Memory B cell (primary cell): Measurements from ENCODE around the gene RNFT2.
A peak's percentile ranks its signal among the peaks of the same experiment; 100 is the strongest.
"Not testable (repeated sequence)": the region's sequence is repeated elsewhere in the genome, so short reads cannot be mapped to it uniquely, and the experiment has no call there.

Experiments
- ATAC-seq: fragments of 150-1000 bp; cut with Tn5 transposase; 2 replicates; pipeline ENCODE4 v1.10.0; 2021; ENCODE audit warnings: low read depth, mild to moderate bottlenecking, moderate library complexity
- DNase-seq, 2 donors: peaks; one replicate each; pipeline ENCODE4 v3.0.0; 2022; ENCODE audit warnings: low spot score in 2 of 2
- H3K27ac Mint-ChIP-seq: one replicate; pipeline ENCODE4 v1.8.0; 2022; ENCODE audit warnings: mild to moderate bottlenecking, moderate library complexity, mixed read lengths
- H3K27me3 Mint-ChIP-seq: one replicate; pipeline ENCODE4 v1.8.0; 2022; ENCODE audit warnings: mixed read lengths
- H3K36me3 Mint-ChIP-seq: one replicate; pipeline ENCODE4 v1.8.0; 2022; ENCODE audit warnings: mild to moderate bottlenecking, mixed read lengths
- H3K4me1 Mint-ChIP-seq: one replicate; pipeline ENCODE4 v1.8.0; 2022; ENCODE audit warnings: mixed read lengths
- H3K4me3 Mint-ChIP-seq: one replicate; pipeline ENCODE4 v1.8.0; 2022; ENCODE audit warnings: mild to moderate bottlenecking, moderate library complexity, mixed read lengths
- H3K9me3 Mint-ChIP-seq: one replicate; pipeline ENCODE4 v1.8.0; 2022; ENCODE audit warnings: mixed read lengths

The RNFT2 gene

DNA sequence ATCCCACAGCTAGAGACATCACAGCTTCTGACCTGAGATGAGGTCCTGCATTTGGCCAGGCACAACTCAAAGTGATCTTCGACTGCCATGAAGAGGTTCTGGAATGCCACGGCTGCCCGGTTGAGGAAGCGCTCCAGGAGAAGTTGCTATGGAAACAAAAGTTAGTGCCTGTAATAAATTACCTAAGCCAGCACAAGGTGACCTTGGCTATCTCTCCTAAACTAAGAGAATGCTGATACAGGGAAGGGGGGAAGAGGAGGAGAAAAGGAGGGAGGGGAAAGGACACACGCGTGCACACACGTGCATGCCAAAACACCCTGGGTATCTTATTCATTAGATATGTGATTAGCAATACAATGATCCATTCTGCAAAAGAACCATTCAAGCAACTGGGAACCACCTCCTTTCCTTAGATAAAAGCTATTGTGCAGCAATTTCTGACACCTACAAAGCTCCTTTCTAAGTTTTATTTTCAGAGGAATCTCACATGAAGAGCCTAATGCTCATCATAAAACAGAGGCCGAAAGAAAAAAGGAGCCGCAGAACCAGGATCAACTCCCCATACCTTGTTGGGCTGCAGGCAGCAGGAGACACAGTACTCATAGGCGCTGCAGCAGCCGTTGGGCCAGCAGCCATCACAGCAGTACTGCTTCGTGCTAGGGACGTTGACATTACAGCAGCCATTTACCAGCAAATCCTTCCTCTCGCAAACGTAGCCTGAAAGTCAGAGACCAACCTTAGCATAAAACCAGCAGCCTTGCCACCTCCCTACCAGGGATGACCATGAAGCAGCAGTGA is 18.2 kb upstream of the RNFT2 start:
- H3K4me3 Mint-ChIP-seq, result no peak overlapping the region
- ATAC-seq (no peak), DNase-seq (no peak)
- no peaks in the 10 kb centered on the region for H3K9me3 Mint-ChIP-seq
- no peak overlapping the region for H3K27ac Mint-ChIP-seq
- peaks cover 36% of the 10 kb centered on the region for H3K36me3 Mint-ChIP-seq
- H3K4me1 Mint-ChIP-seq, result peaks cover 13% of the 10 kb centered on the region
- H3K27me3 Mint-ChIP-seq, result no peaks in the 10 kb centered on the region

DNA sequence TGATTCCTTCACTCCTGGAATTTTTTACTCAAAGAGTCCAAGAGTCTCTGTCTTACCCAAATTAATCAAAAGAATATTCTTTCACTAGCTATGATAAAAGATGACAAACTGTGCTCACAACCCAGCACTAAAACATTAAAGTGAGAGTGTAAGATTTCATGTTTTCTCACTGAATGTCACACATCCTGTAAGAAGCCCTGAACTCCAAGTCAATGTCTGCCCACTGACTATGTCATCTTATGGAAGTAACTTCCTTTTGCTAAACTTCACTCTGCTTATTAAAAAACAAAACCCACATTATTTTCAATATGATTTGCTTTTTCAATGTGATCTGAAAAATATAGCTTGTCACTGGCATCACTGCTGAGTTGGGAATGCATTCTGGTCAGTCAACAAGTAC is 15.9 kb upstream of the RNFT2 start:
- H3K27ac Mint-ChIP-seq, result peak overlapping the region; percentile 73
- H3K27me3 Mint-ChIP-seq, result no peaks in the 10 kb centered on the region
- DNase-seq (no peak), ATAC-seq (no peak)
- no peaks in the 10 kb centered on the region for H3K9me3 Mint-ChIP-seq
- no peak overlapping the region for H3K4me3 Mint-ChIP-seq
- H3K36me3 Mint-ChIP-seq, result peaks cover 24% of the 10 kb centered on the region
- H3K4me1 Mint-ChIP-seq, result peaks cover 15% of the 10 kb centered on the region

DNA sequence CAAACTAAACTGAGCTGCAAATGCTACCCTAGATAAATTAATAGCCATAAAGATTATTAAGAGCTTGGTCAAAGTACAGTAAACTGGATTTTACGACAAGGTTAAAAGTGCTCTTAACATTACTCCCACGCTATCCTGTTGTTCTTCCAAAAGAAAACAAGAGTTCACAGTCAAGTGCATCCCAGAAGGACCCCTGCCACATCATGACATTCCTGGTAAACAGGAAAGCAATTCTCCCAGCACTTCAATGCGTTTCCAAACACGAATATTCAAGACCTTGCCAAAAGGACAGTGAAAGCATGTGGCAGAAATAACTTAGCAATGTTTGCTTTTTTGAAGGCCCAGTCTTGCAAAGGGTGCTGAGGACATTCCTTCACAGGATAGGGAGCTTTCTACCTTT is 11.4 kb upstream of the RNFT2 start:
- Mint-ChIP-seq H3K4me3 (no peak overlapping the region), H3K4me1 (peaks cover 17% of the 10 kb centered on the region), H3K9me3 (no peaks in the 10 kb centered on the region), H3K27me3 (no peaks in the 10 kb centered on the region), H3K36me3 (peaks cover 12% of the 10 kb centered on the region), H3K27ac (no peak overlapping the region)
- DNase-seq (no peak), ATAC-seq (no peak)

DNA sequence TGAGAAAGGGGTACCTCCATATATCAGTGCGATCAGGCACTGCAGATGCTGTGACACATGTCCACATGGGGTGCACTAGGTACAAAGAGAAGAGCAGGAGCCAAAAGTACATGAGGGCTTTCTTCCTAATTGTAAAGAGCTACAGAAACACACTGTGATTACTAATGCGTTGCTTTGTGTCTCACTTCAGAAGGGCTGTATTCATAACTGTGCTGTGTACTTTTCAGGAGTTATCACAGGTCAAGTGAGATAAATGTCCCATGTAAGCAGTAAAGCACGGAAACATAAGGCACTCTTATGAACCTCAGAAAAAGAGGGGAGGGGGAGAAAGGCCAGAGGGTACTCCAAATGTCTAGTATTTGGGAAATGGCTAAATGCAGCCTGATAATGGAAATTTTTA is 10.9 kb upstream of the RNFT2 start:
- H3K4me1 Mint-ChIP-seq, result peaks cover 15% of the 10 kb centered on the region
- peaks cover 7% of the 10 kb centered on the region for H3K36me3 Mint-ChIP-seq
- DNase-seq, result no peak
- no peaks in the 10 kb centered on the region for H3K27me3 Mint-ChIP-seq
- H3K27ac Mint-ChIP-seq, result no peak overlapping the region
- no peak overlapping the region for H3K4me3 Mint-ChIP-seq
- H3K9me3 Mint-ChIP-seq, result no peaks in the 10 kb centered on the region
- no peak for ATAC-seq

DNA sequence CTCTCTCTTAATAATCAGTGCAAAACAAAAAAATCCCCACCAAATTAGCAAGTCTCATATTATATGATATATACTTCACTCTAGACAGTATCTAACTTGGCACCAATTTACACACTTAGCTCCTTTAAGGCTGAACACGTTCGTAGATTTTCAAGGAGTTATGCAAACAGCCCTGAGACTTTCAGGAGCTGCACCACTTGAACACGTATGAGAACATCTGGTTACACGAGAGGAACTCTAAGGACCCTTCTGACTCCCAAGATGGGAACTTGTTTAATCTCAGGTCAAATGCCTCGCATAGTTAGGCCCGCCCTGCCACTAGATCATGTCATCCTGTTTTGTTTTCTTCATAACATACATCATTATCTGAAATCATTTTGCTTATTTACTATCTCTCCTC is 10.2 kb upstream of the RNFT2 start:
- no peak overlapping the region for H3K27ac Mint-ChIP-seq
- DNase-seq (no peak), ATAC-seq (no peak)
- peaks cover 6% of the 10 kb centered on the region for H3K36me3 Mint-ChIP-seq
- no peaks in the 10 kb centered on the region for H3K27me3 Mint-ChIP-seq
- H3K4me1 Mint-ChIP-seq, result peaks cover 14% of the 10 kb centered on the region
- no peaks in the 10 kb centered on the region for H3K9me3 Mint-ChIP-seq
- H3K4me3 Mint-ChIP-seq, result no peak overlapping the region

DNA sequence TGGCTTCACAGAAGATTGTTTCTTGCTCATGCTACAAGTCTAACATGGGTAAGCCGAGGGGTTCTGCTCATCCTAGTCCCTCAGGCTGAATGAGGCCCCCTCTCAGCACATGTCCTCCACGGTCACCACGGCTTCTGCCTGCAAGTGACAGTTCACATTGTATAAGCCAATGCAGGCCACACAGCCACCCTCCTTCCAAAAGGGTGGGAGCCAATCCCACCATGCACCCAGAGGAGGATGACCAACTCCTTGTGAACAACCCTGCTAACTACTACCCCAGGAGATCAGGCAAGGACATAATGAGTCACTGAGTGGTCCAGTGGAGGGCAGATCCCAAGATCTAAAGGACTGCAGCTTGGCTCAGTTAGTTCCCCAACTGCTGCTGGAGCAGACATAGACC is 6.3 kb upstream of the RNFT2 start:
- H3K4me3 Mint-ChIP-seq, result no peak overlapping the region
- no peaks in the 10 kb centered on the region for H3K9me3 Mint-ChIP-seq
- H3K27ac Mint-ChIP-seq, result no peak overlapping the region
- ATAC-seq, result no peak
- H3K27me3 Mint-ChIP-seq, result no peaks in the 10 kb centered on the region
- H3K4me1 Mint-ChIP-seq, result peaks cover 32% of the 10 kb centered on the region
- H3K36me3 Mint-ChIP-seq, result peaks cover 17% of the 10 kb centered on the region
- DNase-seq, result no peak

DNA sequence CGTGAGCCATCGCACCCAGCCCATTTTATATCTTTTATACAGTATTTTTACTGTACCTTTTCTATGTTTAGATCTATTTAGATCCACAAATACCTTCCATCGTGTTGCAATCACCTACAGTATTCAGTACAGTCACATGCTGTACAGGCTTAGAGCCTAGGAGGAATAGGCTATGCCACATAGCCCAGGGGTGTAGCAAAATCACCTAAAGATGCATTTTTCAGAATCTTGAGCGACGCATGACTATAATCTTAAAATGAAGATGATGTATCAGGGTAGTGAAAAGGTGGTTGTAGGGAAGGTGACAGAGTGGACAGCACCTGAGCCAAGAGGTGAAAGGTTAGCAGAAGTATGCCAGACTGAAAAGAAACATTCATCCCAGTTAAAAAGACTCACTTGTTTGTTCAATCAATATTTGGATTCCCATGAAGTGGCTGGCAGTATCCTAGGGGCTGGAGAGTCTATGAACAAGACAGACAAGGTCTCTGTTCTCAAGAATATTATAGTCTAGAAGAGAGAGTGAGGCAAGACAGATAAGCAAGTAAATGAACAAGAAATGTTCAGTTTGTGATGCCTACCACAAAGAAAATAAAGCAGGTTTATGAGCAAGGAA is 3.9 kb upstream of the RNFT2 start:
- no peak overlapping the region for H3K27ac Mint-ChIP-seq
- peaks cover 34% of the 10 kb centered on the region for H3K4me1 Mint-ChIP-seq
- DNase-seq, result no peak
- no peak for ATAC-seq
- H3K27me3 Mint-ChIP-seq, result no peaks in the 10 kb centered on the region
- H3K4me3 Mint-ChIP-seq, result peak overlapping the region; percentile 38
- H3K9me3 Mint-ChIP-seq, result no peaks in the 10 kb centered on the region
- peaks cover 20% of the 10 kb centered on the region for H3K36me3 Mint-ChIP-seq

DNA sequence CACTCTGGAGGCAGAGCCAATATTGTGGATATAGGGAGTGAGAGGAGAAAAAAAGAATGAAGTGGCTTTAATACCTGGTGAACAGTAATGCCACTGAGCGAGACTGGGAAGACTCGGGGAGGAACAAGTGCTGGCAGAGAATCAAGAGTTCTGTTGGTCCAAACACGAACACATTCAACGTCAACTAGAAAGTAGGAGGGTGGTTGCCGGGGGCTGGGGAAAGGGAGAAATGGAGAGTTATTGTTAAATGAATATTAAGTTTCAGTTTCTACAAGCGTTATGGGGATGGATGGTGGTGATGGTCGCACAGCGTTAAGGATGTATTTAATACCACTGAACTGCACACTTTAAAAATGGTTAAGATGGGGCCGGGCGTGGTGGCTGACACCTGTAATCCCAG is 3.0 kb upstream of the RNFT2 start:
- Mint-ChIP-seq H3K27me3 (no peaks in the 10 kb centered on the region), H3K36me3 (peaks cover 20% of the 10 kb centered on the region), H3K9me3 (no peaks in the 10 kb centered on the region), H3K4me1 (peaks cover 34% of the 10 kb centered on the region), H3K4me3 (peak overlapping the region; percentile 38), H3K27ac (no peak overlapping the region)
- no peak for DNase-seq
- no peak for ATAC-seq

DNA sequence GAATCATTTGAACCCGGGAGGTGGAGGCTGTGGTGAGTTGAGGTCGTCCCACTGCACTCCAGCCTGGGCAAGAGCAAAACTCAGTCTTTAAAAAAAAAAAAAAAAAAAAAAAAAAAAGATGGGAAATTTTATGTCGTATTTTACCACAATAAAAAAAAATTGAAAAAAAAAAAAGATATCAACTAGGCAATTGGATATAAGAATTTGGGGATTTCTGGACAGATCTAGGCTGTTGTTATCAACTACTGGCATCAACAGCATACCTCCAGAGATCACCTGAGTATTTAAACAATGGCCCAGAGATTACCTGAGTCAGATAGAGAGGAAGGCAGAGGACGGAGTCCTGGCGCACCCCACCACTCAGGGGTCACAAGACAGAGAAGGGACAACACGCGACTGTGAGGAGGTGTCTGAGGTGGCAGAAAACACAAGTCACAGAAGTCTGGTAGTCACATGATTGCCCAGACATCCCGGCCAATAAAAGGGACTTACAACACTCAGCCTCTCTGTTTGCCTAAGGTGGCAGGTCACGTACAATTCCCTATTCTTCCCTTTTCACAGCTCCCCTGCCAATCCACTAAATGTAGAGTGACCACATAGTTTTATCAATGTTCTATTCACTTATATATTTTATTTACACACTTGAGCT is 2.0 kb upstream of the RNFT2 start:
- Mint-ChIP-seq H3K27ac (peak overlapping the region; percentile 98), H3K27me3 (no peaks in the 10 kb centered on the region), H3K4me1 (peaks cover 34% of the 10 kb centered on the region), H3K36me3 (peaks cover 20% of the 10 kb centered on the region), H3K9me3 (no peaks in the 10 kb centered on the region), H3K4me3 (peak overlapping the region; percentile 100)
- DNase-seq (no peak), ATAC-seq (no peak)

DNA sequence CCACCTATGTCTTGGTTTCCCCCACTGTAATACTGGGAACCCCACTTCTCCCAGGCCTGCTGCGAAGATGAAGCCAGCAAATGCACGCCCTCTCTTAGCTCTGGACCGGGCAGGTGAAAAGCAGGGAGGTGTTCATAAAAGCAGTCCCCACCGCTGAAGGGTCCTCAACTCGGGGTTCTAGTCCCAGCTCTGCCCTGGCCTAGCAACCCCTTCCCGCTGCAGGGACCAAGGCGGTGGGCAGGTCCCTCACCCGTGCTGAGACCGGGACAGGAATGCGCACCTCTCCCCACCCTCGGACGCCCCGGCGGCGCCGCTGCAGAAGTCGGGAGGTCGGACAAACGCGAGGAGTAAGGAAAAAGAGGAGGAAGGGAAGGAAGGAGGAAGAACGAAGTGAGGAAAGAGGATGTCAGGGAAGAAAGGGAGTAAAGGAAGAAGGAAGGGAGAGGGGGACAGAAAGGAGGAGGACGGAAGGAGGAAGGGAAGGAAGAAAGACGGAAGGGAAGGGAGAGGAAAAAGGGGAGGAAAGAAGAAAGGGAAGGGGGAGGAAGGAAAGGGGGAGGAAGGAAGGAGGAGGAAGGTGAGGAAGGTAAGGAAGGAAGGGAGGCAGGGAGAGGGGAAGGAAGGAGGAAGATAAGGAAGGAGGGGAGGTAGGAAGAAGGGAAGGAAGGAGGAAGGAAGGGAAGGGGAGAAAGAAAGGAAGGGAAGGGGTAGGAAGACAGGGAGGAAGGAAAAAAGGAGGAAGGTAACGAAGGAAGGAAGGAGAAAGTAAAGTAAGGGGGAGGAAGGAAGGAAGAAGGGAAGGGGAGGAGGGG is 947 bp upstream of the RNFT2 start:
- peaks cover 34% of the 10 kb centered on the region for H3K4me1 Mint-ChIP-seq
- DNase-seq, result peak in 1 of 2 donors; percentile 15
- H3K27ac Mint-ChIP-seq, result peak overlapping the region; percentile 98

DNA sequence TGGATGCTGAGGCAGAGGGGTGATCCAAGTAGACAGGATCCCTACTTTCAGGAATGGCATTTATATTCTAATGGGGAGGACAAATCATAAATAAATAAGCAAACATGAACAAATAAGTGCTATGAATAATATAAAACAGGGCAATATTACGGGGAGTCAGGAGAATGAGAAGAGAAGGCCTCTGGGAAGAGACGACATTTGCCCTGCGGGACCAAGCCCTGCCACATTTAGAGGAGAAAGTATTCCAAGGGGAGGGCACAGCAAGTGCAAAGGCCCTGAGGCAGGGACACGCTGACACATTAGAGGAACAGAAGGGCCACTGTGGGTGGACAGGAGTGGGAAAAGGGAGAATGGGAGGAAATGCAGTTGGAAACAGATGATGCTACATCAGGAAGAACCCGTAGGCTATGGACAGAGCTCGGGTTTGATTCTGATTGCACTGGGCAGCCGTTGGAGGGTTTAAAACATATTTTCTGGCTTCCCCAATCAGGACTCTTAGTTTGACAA is 1.3 kb downstream of the RNFT2 start:
- no peaks in the 10 kb centered on the region for H3K27me3 Mint-ChIP-seq
- ATAC-seq (no peak), DNase-seq (no peak)
- no peak overlapping the region for H3K27ac Mint-ChIP-seq
- peaks cover 12% of the 10 kb centered on the region for H3K36me3 Mint-ChIP-seq
- no peak overlapping the region for H3K4me3 Mint-ChIP-seq
- peaks cover 26% of the 10 kb centered on the region for H3K4me1 Mint-ChIP-seq
- no peaks in the 10 kb centered on the region for H3K9me3 Mint-ChIP-seq

More for the DNA sequence above, 947 bp upstream of the RNFT2 start:
- H3K4me3 Mint-ChIP-seq, result peak overlapping the region; percentile 100
- no peak for ATAC-seq
- H3K9me3 Mint-ChIP-seq, result no peaks in the 10 kb centered on the region
- H3K27me3 Mint-ChIP-seq, result no peaks in the 10 kb centered on the region
- peaks cover 20% of the 10 kb centered on the region for H3K36me3 Mint-ChIP-seq

DNA sequence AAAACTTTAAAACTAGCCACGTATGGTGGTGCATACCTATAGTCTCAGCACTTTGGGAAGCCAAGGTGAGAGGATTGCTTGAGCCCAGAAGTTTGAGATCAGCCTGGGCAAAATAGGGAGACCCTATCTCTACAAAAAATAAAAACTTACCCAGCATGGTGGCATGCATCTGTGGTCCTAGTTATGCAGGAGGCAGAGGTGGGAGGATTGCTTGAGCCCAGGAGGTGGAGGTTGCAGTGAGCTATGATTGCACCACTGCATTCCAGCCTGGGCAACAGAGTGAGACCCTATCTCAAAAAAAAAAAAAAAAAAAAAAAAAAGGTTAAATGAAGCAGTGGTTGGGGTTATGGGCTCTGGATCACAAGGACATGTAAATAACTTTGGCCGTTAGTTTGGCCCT is 4.7 kb downstream of the RNFT2 start:
- H3K27ac Mint-ChIP-seq, H3K4me1 Mint-ChIP-seq, H3K27me3 Mint-ChIP-seq, ATAC-seq, H3K4me3 Mint-ChIP-seq, H3K36me3 Mint-ChIP-seq, DNase-seq, H3K9me3 Mint-ChIP-seq: not testable (repeated sequence)

DNA sequence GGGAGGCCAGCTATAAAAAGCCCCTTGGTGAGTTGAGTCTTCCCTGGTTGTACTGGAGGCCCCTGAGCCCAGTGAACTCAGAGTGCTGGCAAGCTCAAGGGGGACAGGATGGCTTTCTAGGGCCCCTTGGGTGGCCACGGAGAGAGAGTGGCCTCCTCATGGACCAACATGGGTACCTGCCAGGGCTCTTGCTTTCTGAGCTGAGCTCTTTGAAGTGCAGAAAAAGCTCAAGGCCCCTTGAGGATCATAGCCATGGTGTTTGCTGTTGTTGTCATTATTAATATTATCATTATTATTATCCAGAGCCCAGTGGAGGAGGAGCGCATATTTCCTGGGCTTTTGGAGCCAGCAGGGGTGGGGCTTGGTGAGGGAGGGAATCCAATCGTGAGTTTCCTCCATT is 6.7 kb downstream of the RNFT2 start:
- H3K36me3 Mint-ChIP-seq, result no peaks in the 10 kb centered on the region
- H3K4me3 Mint-ChIP-seq, result no peak overlapping the region
- H3K4me1 Mint-ChIP-seq, result no peaks in the 10 kb centered on the region
- H3K27ac Mint-ChIP-seq, result no peak overlapping the region
- ATAC-seq (no peak), DNase-seq (no peak)
- no peaks in the 10 kb centered on the region for H3K9me3 Mint-ChIP-seq
- H3K27me3 Mint-ChIP-seq, result no peaks in the 10 kb centered on the region

DNA sequence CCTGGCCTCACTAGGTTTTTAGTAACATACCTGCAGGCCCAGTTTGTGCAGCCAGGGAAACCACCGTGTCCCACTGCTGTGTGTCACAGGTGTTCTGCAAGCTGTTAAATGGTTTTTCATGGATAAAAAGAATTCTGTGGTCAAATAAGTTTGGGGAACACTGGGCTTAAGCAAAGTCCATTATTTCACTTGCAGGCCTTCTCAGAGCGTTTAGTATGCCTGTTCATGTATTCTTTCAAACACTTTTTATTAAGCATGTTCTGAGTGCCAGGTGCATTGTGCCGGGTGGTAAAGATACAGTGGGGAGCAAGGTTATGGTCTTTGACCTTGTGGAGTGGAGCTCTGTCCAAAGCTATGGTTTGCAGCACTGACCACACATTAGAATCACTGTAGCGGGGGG is 7.4 kb downstream of the RNFT2 start:
- no peak overlapping the region for H3K4me3 Mint-ChIP-seq
- H3K9me3 Mint-ChIP-seq, result no peaks in the 10 kb centered on the region
- no peaks in the 10 kb centered on the region for H3K4me1 Mint-ChIP-seq
- no peaks in the 10 kb centered on the region for H3K36me3 Mint-ChIP-seq
- no peaks in the 10 kb centered on the region for H3K27me3 Mint-ChIP-seq
- no peak overlapping the region for H3K27ac Mint-ChIP-seq
- no peak for ATAC-seq
- DNase-seq, result no peak
